Hepatocyte (in vitro differentiated cells): ENCODE measurements around the gene HCAR1. TPM values are rescaled to one million over a fixed set of nuclear protein-coding genes. Genes with fewer than 3 reads are reported as not detected.
A peak's percentile ranks its signal among the peaks of the same experiment; 100 is the strongest.
"Not testable (repeated sequence)": the region's sequence is repeated elsewhere in the genome, so short reads cannot be mapped to it uniquely, and the experiment has no call there.

Experiments used
- DNase-seq: peaks from one replicate; pipeline ENCODE4 v3.0.0-alpha.2; 2016; ENCODE audit warnings: low spot score
- H2AFZ ChIP-seq: fragments of 200-600 bp; sonication (generic); 2 replicates; pipeline ENCODE4 v1.6.0; 2016; ENCODE audit warnings: antibody characterized with exemption, mild to moderate bottlenecking
- H3K27ac ChIP-seq: fragments of 200-600 bp; sonication (generic); 2 replicates; pipeline ENCODE4 v1.5.1; 2016; ENCODE audit warnings: mild to moderate bottlenecking
- H3K27me3 ChIP-seq: fragments of 200-600 bp; sonication (generic); 2 replicates; pipeline ENCODE4 v1.6.1; 2016
- H3K36me3 ChIP-seq: fragments of 200-600 bp; sonication (generic); replicated peaks from 2 replicates; pipeline ENCODE4 v1.5.1; 2016; ENCODE audit warnings: low read depth; ENCODE audit not compliant: insufficient read depth
- H3K4me1 ChIP-seq: fragments of 200-600 bp; sonication (generic); 2 replicates; pipeline ENCODE4 v1.5.1; 2016; ENCODE audit warnings: mild to moderate bottlenecking, moderate library complexity; ENCODE audit not compliant: insufficient read depth
- H3K4me2 ChIP-seq: fragments of 200-600 bp; sonication (generic); 2 replicates; pipeline ENCODE4 v1.6.0; 2016
- H3K4me3 ChIP-seq: fragments of 200-600 bp; sonication (generic); 2 replicates; pipeline ENCODE4 v1.5.1; 2016; ENCODE audit warnings: mild to moderate bottlenecking
- H3K79me2 ChIP-seq: fragments of 200-600 bp; sonication (generic); 2 replicates; pipeline ENCODE4 v1.6.0; 2017; ENCODE audit warnings: mild to moderate bottlenecking
- H3K9me2 ChIP-seq: fragments of 200-600 bp; sonication (generic); replicated peaks from 2 replicates; pipeline ENCODE4 v1.6.0; 2017; ENCODE audit warnings: mild to moderate bottlenecking; ENCODE audit not compliant: insufficient read depth
- H3K9me3 ChIP-seq: fragments of 200-600 bp; sonication (generic); 2 replicates; pipeline ENCODE4 v1.5.1; 2016; ENCODE audit warnings: low read depth, mild to moderate bottlenecking
- H4K20me1 ChIP-seq: fragments of 200-600 bp; sonication (generic); 2 replicates; pipeline ENCODE4 v1.6.0; 2016; ENCODE audit warnings: mild to moderate bottlenecking; ENCODE audit not compliant: insufficient read depth, poor library complexity, severe bottlenecking
- CTCF ChIP-seq: fragments of 200-600 bp; sonication (generic); IDR thresholded peaks from 2 replicates; pipeline ENCODE4 v1.5.1; 2016; ENCODE audit warnings: antibody characterized with exemption, mild to moderate bottlenecking; ENCODE audit not compliant: poor library complexity
- EZH2 ChIP-seq: fragments of 200-600 bp; sonication (generic); IDR thresholded peaks from 2 replicates; pipeline ENCODE4 v1.6.1; 2016; ENCODE audit warnings: antibody characterized with exemption, mild to moderate bottlenecking, borderline replicate concordance
- EZH2phosphoT487 ChIP-seq: fragments of 200-600 bp; sonication (generic); IDR thresholded peaks from one replicate; pipeline ENCODE4 v1.6.1; 2018; ENCODE audit warnings: antibody characterized with exemption, mild to moderate bottlenecking, low read depth, moderate library complexity; ENCODE audit not compliant: unreplicated experiment, severe bottlenecking
- WGBS: methylation state at CpG from one replicate; pipeline ENCODE4 v1.1.6; 2016; ENCODE audit warnings: low lambda C conversion rate; ENCODE audit errors: missing lambda C conversion rate; 5-methylcytosine and 5-hydroxymethylcytosine counted together
- polyA plus RNA-seq: library from polyadenylated mRNA; unstranded; fragments of >200 nt; fragmentation: Nextera tagmentation; extraction: Ambion mirVana; gene quantifications from 2 replicates; pipeline ENCODE4 v1.2.1, GENCODE V29; 2016
- total RNA-seq: library from RNA; depleted of rRNA; stranded (reverse); fragments of >200 nt; gene quantifications from 2 replicates; pipeline ENCODE4 v1.2.3, GENCODE V29; 2014

HCAR1 gene
- total and polyA plus RNA-seq, 2 experiments from 2014 or later: 0.19 to 0.63 TPM

GRCh38 chr12:122753319-122753650 lies 22.6 kb upstream of the HCAR1 start:
- WGBS: 10% methylated on average over 5 of the region's 5 CpGs
- no peak for DNase-seq
- H3K4me2 ChIP-seq: peak overlapping the region; percentile 91
- H3K9me3 ChIP-seq: no peaks in the 10 kb centered on the region
- no peaks in the 10 kb centered on the region for H3K36me3 ChIP-seq
- H3K4me3 ChIP-seq: peak overlapping the region; percentile 45
- H3K79me2 ChIP-seq: peaks cover 46% of the 10 kb centered on the region
- no peaks in the 10 kb centered on the region for H3K9me2 ChIP-seq
- peak overlapping the region; percentile 22 for H2AFZ ChIP-seq
- no peaks in the 10 kb centered on the region for H4K20me1 ChIP-seq
- peak overlapping the region; percentile 86 for H3K27ac ChIP-seq
- no peaks in the 10 kb centered on the region for H3K27me3 ChIP-seq
- TF ChIP-seq EZH2phosphoT487 (no peak), EZH2 (no peak), CTCF (no peak)
- H3K4me1 ChIP-seq: peaks cover 11% of the 10 kb centered on the region

- Histone ChIP-seq H4K20me1 (no peaks in the 10 kb centered on the region), H3K79me2 (peaks cover 42% of the 10 kb centered on the region), H3K27me3 (no peaks in the 10 kb centered on the region), H3K4me1 (peaks cover 11% of the 10 kb centered on the region), H3K36me3 (no peaks in the 10 kb centered on the region), H3K4me3 (peak within 1 kb of the TSS; percentile 45), H3K4me2 (peak within 1 kb of the TSS; percentile 91), H3K9me3 (no peaks in the 10 kb centered on the region), H3K27ac (peak within 1 kb of the TSS; percentile 86), H3K9me2 (no peaks in the 10 kb centered on the region), H2AFZ (peak within 1 kb of the TSS; percentile 46)
- DNase-seq: peak; percentile 99
- peak; percentile 96 for TF ChIP-seq CTCF
- no peak for TF ChIP-seq EZH2
- WGBS: under 1% methylated on average over 51 of the region's 73 CpGs
Measured at GRCh38 chr12:122752464-122753318, 22.0 kb upstream of the HCAR1 start, which contains the start of gene DENR. TSS of gene DENR (plus strand) at chr12:122752824. CDS start at chr12:122753702, 878 bp downstream.

- not testable (repeated sequence) for H3K27me3 ChIP-seq, H4K20me1 ChIP-seq, H3K4me3 ChIP-seq, DNase-seq, H3K9me3 ChIP-seq, H3K36me3 ChIP-seq, H3K9me2 ChIP-seq
- Histone ChIP-seq H3K4me1 (peaks cover 11% of the 10 kb centered on the region), H3K4me2 (peak overlapping the region; percentile 80), H2AFZ (peak overlapping the region; percentile 22), H3K79me2 (peaks cover 30% of the 10 kb centered on the region), H3K27ac (peak overlapping the region; percentile 77)
- 42% methylated on average over 17 of the region's 17 CpGs for WGBS
Measured at GRCh38 chr12:122750781-122751515, 20.3 kb upstream of the HCAR1 start.
